Endothelial cell of umbilical vein (primary cell): Measurements from ENCODE around the gene MED1. TPM values are rescaled to one million over a fixed set of nuclear protein-coding genes. Genes with fewer than 3 reads are reported as not detected.

Experiments
- BruUV-seq: library from RNA; stranded (reverse); fragments of 400-500 nt; replicated peaks from 2 replicates; lab custom pipeline; 2021; lab: Mats Ljungman, UMichigan
- CTCF ChIA-PET: fragments of 300-600, 350-600 bp; sonication (Branson Sonifier 250); formaldehyde crosslinking; loops from one replicate; lab custom pipeline; 2021; ENCODE audit warnings: antibody characterized with exemption, inconsistent platforms; lab: Charles Lee
- POLR2A ChIA-PET: fragments of 300-600, 350-600 bp; sonication (Branson Sonifier 250); formaldehyde crosslinking; loops from one replicate; lab custom pipeline; 2021; ENCODE audit warnings: antibody characterized with exemption, inconsistent platforms; lab: Charles Lee
- DNase-seq: peaks from one replicate; pipeline ENCODE4 v3.0.0-alpha.2; 2011; ENCODE audit warnings: low read depth, low spot score
- FAIRE-seq: peaks from 2 replicates; lab custom pipeline; 2011; peaks lifted over from hg19 to GRCh38; lab: Jason Lieb, UNC
- H2AFZ ChIP-seq: 2 replicates; pipeline ENCODE4 v1.6.0; 2012; ENCODE audit warnings: low read depth, low read length, control low read depth, inconsistent platforms
- H3K27ac ChIP-seq: 2 replicates; pipeline ENCODE4 v1.5.1; 2011; ENCODE audit warnings: low read depth, mild to moderate bottlenecking, control low read depth, low read length, moderate library complexity; ENCODE audit not compliant: insufficient read depth
- H3K27me3 ChIP-seq, 2 experiments: 2 replicates each; pipeline versions ENCODE4 v1.6.0 to v1.6.1; 2011; ENCODE audit warnings: low read length in 2 of 2, mixed read lengths in 1 of 2; ENCODE audit not compliant: control insufficient read depth in 2 of 2, insufficient read depth in 2 of 2
- H3K36me3 ChIP-seq, 2 experiments: 2 replicates in 1 of 2; 3 replicates in 1 of 2; pipeline ENCODE4 v1.5.1; 2011; ENCODE audit warnings: low read length in 2 of 2, mild to moderate bottlenecking in 1 of 2, moderate library complexity in 1 of 2; ENCODE audit not compliant: control insufficient read depth in 2 of 2, insufficient read depth in 2 of 2; ENCODE audit errors: extremely low read depth in 1 of 2
- H3K4me1 ChIP-seq: 3 replicates; pipeline ENCODE4 v1.5.1; 2011; ENCODE audit warnings: mild to moderate bottlenecking, low read length; ENCODE audit not compliant: control insufficient read depth, insufficient read depth; ENCODE audit errors: extremely low read depth
- H3K4me2 ChIP-seq: 2 replicates; pipeline ENCODE4 v1.6.1; 2011; ENCODE audit warnings: low read length, control low read depth, mixed read lengths; ENCODE audit not compliant: insufficient read depth
- H3K4me3 ChIP-seq, 3 experiments: fragments of 200-600 bp in 1 of 3; sonication (generic), shearing (Covaris generic) in 1 of 3; replicated peaks in 1 of 3; 2 replicates each; pipeline ENCODE4 v1.5.1; 2011 to 2016; ENCODE audit warnings: control low read depth in 3 of 3, low read length in 3 of 3, mild to moderate bottlenecking in 2 of 3, inconsistent platforms in 1 of 3, low read depth in 1 of 3, moderate library complexity in 1 of 3; ENCODE audit not compliant: insufficient read depth in 1 of 3
- H3K79me2 ChIP-seq: 2 replicates; pipeline ENCODE4 v1.6.0; 2012; ENCODE audit warnings: low read length, inconsistent platforms; ENCODE audit not compliant: control insufficient read depth, insufficient read depth
- H3K9ac ChIP-seq: replicated peaks from 2 replicates; pipeline ENCODE3; 2011; ENCODE audit warnings: low read length, control low read depth; ENCODE audit not compliant: insufficient read depth; ENCODE audit errors: extremely low read depth
- H3K9me1 ChIP-seq: replicated peaks from 3 replicates; pipeline ENCODE4 v1.6.0; 2011; ENCODE audit warnings: mild to moderate bottlenecking, low read length; ENCODE audit not compliant: control insufficient read depth, insufficient read depth; ENCODE audit errors: extremely low read depth
- H3K9me3 ChIP-seq: replicated peaks from 2 replicates; pipeline ENCODE4 v1.5.1; 2012; ENCODE audit warnings: low read length, inconsistent platforms; ENCODE audit not compliant: control insufficient read depth, insufficient read depth
- H4K20me1 ChIP-seq: replicated peaks from 2 replicates; pipeline ENCODE3; 2011; ENCODE audit warnings: mild to moderate bottlenecking, low read length; ENCODE audit not compliant: control insufficient read depth, insufficient read depth; ENCODE audit errors: extremely low read depth
- CTCF ChIP-seq, 2 donors: IDR thresholded peaks; 1 replicate in 1 of 2; 2 replicates in 1 of 2; pipeline ENCODE4 v1.5.1; 2011; ENCODE audit warnings: low read length in 2 of 2, mild to moderate bottlenecking in 2 of 2, moderate library complexity in 2 of 2, control low read depth in 1 of 2, inconsistent platforms in 1 of 2, low read depth in 1 of 2; ENCODE audit not compliant: insufficient read depth in 1 of 2; ENCODE audit errors: extremely low read depth in 1 of 2
- EZH2 ChIP-seq: IDR thresholded peaks from 2 replicates; pipeline ENCODE4 v1.6.1; 2012; ENCODE audit warnings: borderline replicate concordance, low read depth, mild to moderate bottlenecking, moderate library complexity, low read length, inconsistent platforms; ENCODE audit not compliant: severe bottlenecking
- FOS ChIP-seq: IDR thresholded peaks from 2 replicates; pipeline ENCODE4 v1.6.1; 2011; ENCODE audit warnings: mild to moderate bottlenecking, low read length, moderate library complexity, borderline replicate concordance; ENCODE audit not compliant: insufficient read depth
- GATA2 ChIP-seq: IDR thresholded peaks from 2 replicates; pipeline ENCODE4 v1.7.0; 2011; ENCODE audit warnings: low read depth, mild to moderate bottlenecking, moderate library complexity, mixed read lengths, low read length; ENCODE audit not compliant: insufficient read length, insufficient read depth
- JUN ChIP-seq: IDR thresholded peaks from 2 replicates; pipeline ENCODE4 v1.6.1; 2011; ENCODE audit warnings: borderline replicate concordance, low read depth; ENCODE audit not compliant: insufficient read length, insufficient read depth
- MAX ChIP-seq: IDR thresholded peaks from 2 replicates; pipeline ENCODE4 v1.6.1; 2011; ENCODE audit not compliant: insufficient read depth, insufficient read length
- MYC ChIP-seq: IDR thresholded peaks from one replicate; pipeline ENCODE4 v1.6.1; 2011; ENCODE audit warnings: mild to moderate bottlenecking, low read depth, low read length
- POLR2A ChIP-seq: IDR thresholded peaks from 2 replicates; pipeline ENCODE4 v1.6.1; 2012; ENCODE audit warnings: low read depth, mild to moderate bottlenecking, control low read depth, low read length
- POLR2AphosphoS5 ChIP-seq: IDR thresholded peaks from 2 replicates; pipeline ENCODE4 v1.6.1; 2012; ENCODE audit warnings: low read depth, mild to moderate bottlenecking, control low read depth, low read length, moderate library complexity; ENCODE audit not compliant: insufficient read depth
- dilution Hi-C: fragments of 300-500 bp; cut with MboI; formaldehyde crosslinking; loops from one replicate; pipeline ENCODE4 v1.15.0; 2019; ENCODE audit warnings: low sequenced_read_pairs; ENCODE audit not compliant: extremely low pct_ligation_motif_present
- intact Hi-C: fragments of 100-400 bp; cut with micrococcal nuclease; formaldehyde crosslinking; loops from one replicate; pipeline ENCODE4 v1.10.0; 2022
- polyA plus RNA-seq, 4 experiments: library from polyadenylated mRNA; depleted of rRNA in 3 of 4; stranded (reverse) in 3 of 4; unstranded in 1 of 4; fragments of >200 nt; gene quantifications; 2 replicates each; pipeline versions ENCODE4 v1.2.1 to v1.2.3, GENCODE V29; 2011 to 2012; ENCODE audit warnings: missing spikeins in 1 of 4
- total RNA-seq: library from RNA; stranded (reverse); gene quantifications from 2 replicates; pipeline ENCODE4 v1.2.3, GENCODE V29; 2021

The MED1 gene
- total and polyA plus RNA-seq, 2 donors (not counting 3 experiments of a cell fraction or from before 2014, with no cell fraction given): 19.8 to 46.2 TPM

GRCh38 chr17:39408360-39408759 lies 42.7 kb downstream of the MED1 start:
- Histone ChIP-seq H3K27ac (no peak overlapping the region), H2AFZ (no peak overlapping the region), H3K4me3 (no peak overlapping the region), H3K4me1 (no peaks in the 10 kb centered on the region), H3K9me1 (no peaks in the 10 kb centered on the region), H3K9ac (no peak overlapping the region), H3K36me3 (peaks cover 21 to 25% of the 10 kb centered on the region in 2 experiments), H3K27me3 (no peaks in the 10 kb centered on the region), H3K4me2 (no peak overlapping the region), H3K79me2 (no peaks in the 10 kb centered on the region), H3K9me3 (no peaks in the 10 kb centered on the region), H4K20me1 (no peaks in the 10 kb centered on the region)
- POLR2A ChIA-PET: no interaction called here
- FAIRE-seq (no peak), DNase-seq (no peak)
- BruUV-seq: no TSS peak
- dilution Hi-C loops (no loop called here), intact Hi-C loops (no loop called here)
- TF ChIP-seq EZH2 (no peak), CTCF (IDR thresholded peaks at IDR 0.05; ENCODE audit: extremely low read depth in 1 of 2, insufficient read depth in 1 of 2, low read depth in 1 of 2, low read length in 2 of 2) (no peak), GATA2 (no peak), MAX (no peak), FOS (no peak), POLR2A (no peak), JUN (no peak), MYC (no peak), POLR2AphosphoS5 (no peak)
- CTCF ChIA-PET: interaction anchor here (1.8 kb wide), 1 partner anchor 26 kb away, joined by 5 read pairs; no protein-coding TSS in a partner anchor
